Transverse colon (tissue), 4 donors: ENCODE results near the gene PDE4B.

Experiments used
- CTCF ChIP-seq, 5 experiments: fragments of 200-600 bp in 3 of 5; fragments of 450-650 bp in 2 of 5; sonication (generic) in 3 of 5; IDR thresholded peaks; 1 replicate in 2 of 5; 2 replicates in 3 of 5; pipeline ENCODE4 v1.5.1; 2016 to 2017; ENCODE audit warnings: antibody characterized with exemption in 5 of 5, inconsistent platforms in 3 of 5, mild to moderate bottlenecking in 2 of 5, moderate library complexity in 1 of 5
- POLR2AphosphoS5 ChIP-seq, 3 donors: sonication (generic); formaldehyde crosslinking; IDR thresholded peaks; one replicate each; pipeline ENCODE4 v1.6.1; 2016; ENCODE audit warnings: antibody characterized with exemption in 3 of 3

DNA sequence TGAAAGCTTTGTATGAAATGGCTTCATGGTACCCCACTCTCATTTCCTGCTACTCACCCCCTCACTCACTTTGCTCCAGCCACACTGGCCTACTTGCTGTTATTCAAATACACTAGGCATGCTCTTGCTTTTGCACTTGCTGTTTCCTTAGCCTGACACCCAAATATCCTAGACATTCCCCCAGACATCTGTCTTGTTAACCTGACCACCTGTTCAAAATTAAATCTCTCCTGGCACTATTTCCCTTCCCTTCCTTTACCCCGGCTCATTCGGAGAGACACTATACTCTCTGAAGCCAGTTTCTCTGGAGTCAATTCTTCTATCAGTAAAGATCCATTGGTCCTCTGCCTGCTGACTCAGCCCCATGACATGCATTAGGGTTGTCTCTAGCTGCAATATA lies 435.3 kb downstream of the PDE4B start:
- TF ChIP-seq POLR2AphosphoS5 (IDR thresholded peaks at IDR 0.05) (no peak), CTCF (IDR thresholded peaks at IDR 0.05) (no peak)
